Peyer's patch (tissue), 4 donors: Measurements from ENCODE around the gene GSTT4.
"Not testable (repeated sequence)": the region's sequence is repeated elsewhere in the genome, so short reads cannot be mapped to it uniquely, and the experiment has no call there.

Experiments used
- POLR2A ChIP-seq, 2 donors: fragments of 450-650 bp; IDR thresholded peaks; one replicate each; pipeline ENCODE4 v1.5.1; 2017; ENCODE audit warnings: antibody characterized with exemption in 2 of 2, mild to moderate bottlenecking in 2 of 2, moderate library complexity in 2 of 2
- TF ChIP-seq, protein P1 (sequence below), 6 experiments: fragments of 450-650 bp in 4 of 6; fragments of 200-600 bp in 2 of 6; sonication (generic) in 1 of 6; IDR thresholded peaks; one replicate each; pipeline ENCODE4 v1.5.1; 2017 to 2019; ENCODE audit warnings: antibody characterized with exemption in 6 of 6, mild to moderate bottlenecking in 3 of 6, moderate library complexity in 1 of 6

DNA sequence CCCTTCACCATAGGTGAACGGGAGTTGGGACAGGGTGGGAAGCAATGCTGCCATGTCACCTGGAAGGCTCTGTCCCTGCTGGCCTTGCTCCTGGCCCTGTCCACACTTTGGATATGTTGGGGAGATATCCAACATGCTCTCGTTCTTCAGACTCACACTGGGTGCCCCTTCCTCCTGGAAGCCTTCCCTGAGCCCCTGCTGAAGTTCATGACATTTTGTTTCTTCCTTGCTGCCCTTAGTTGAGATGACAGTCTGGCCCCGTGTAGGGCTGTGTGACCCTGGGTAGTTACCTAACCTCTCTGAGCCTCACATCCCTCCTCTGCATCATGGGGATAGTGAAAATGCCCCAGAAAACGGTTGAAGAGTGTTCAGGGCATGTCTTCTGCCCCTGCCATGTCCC, 51.8 kb downstream of the GSTT4 start:
- TF ChIP-seq, protein P1, sequence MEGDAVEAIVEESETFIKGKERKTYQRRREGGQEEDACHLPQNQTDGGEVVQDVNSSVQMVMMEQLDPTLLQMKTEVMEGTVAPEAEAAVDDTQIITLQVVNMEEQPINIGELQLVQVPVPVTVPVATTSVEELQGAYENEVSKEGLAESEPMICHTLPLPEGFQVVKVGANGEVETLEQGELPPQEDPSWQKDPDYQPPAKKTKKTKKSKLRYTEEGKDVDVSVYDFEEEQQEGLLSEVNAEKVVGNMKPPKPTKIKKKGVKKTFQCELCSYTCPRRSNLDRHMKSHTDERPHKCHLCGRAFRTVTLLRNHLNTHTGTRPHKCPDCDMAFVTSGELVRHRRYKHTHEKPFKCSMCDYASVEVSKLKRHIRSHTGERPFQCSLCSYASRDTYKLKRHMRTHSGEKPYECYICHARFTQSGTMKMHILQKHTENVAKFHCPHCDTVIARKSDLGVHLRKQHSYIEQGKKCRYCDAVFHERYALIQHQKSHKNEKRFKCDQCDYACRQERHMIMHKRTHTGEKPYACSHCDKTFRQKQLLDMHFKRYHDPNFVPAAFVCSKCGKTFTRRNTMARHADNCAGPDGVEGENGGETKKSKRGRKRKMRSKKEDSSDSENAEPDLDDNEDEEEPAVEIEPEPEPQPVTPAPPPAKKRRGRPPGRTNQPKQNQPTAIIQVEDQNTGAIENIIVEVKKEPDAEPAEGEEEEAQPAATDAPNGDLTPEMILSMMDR (IDR thresholded peaks at IDR 0.05) = not testable (repeated sequence)
- TF ChIP-seq POLR2A (IDR thresholded peaks at IDR 0.05) = not testable (repeated sequence)
